ENCODE data around the gene HOXA10.

HOXA10 gene

GRCh38 chr7:27165996-27166530 is 8.1 kb downstream of the HOXA10 start:
- no peaks in the 10 kb centered on the region for H4K20me1 ChIP-seq (ENCODE audit: insufficient read depth, low read length)
- H3K79me2 ChIP-seq (ENCODE audit: insufficient read depth, low read length), result no peaks in the 10 kb centered on the region
- peaks cover under 1% of the 10 kb centered on the region for H3K27me3 ChIP-seq (ENCODE audit: insufficient read depth, low read length, poor library complexity)
- peaks cover 3% of the 10 kb centered on the region for H3K4me1 ChIP-seq (ENCODE audit: insufficient read depth, low read length)
- H3K9me3 ChIP-seq (ENCODE audit: insufficient read depth, low read length, severe bottlenecking), result no peaks in the 10 kb centered on the region
- no peak overlapping the region for H3K9ac ChIP-seq (ENCODE audit: low read depth, low read length)
- no peak overlapping the region for H3K27ac ChIP-seq (ENCODE audit: low read length)
- no peaks in the 10 kb centered on the region for H3K36me3 ChIP-seq (ENCODE audit: insufficient read depth, low read length)
- no peak overlapping the region for H2AFZ ChIP-seq (ENCODE audit: low read depth, low read length)
- no peak overlapping the region for H3K4me3 ChIP-seq (ENCODE audit: low read depth in 1 of 2, low read length in 2 of 2)
- no peak overlapping the region for H3K4me2 ChIP-seq (ENCODE audit: insufficient read depth, low read length)
- no peak for TF ChIP-seq CTCF (IDR thresholded peaks at IDR 0.05; ENCODE audit: borderline replicate concordance, extremely low read depth, low read length, poor library complexity, severe bottlenecking)
- TF ChIP-seq EZH2 (IDR thresholded peaks at IDR 0.05; ENCODE audit: borderline replicate concordance, low read depth, low read length, severe bottlenecking), result no peak
- no peak for DNase-seq
- ATAC-seq (ENCODE audit: insufficient read depth, low read depth), result no peak

DNA sequence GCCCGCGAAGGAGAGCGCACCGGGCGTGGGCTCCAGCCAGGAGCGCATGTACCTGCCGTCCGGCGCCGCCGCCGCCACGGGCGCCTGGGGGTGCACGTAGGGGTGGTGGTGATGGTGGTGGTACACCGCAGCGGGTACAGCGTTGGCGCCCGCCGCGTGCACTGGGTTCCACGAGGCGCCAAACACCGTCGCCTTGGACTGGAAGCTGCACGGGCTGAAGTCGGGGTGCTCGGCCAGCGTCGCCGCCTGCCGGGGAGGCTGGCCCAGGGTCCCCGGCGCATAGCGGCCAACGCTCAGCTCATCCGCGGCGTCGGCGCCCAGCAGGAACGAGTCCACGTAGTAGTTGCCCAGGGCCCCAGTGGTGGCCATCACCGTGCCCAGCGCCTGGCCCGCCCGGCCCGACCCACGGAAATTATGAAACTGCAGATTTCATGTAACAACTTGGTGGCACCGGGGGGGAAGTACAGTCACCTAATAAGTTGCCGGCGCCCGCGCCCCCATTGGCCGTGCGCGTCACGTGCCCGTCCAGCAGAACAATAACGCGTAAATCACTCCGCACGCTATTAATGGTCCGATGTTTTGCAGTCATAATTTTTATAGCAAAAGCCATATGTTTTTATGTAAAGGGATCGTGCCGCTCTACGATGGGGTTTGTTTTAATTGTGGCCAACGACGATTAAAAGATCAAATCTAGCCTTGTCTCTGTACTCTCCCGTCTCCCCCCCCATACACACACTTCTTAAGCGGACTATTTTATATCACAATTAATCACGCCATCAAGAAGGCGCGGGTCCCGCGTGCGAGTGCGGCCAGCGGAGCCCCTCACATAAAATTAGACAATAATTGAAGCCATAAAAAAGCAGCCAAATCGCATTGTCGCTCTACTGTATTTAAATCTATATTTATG is 8.8 kb downstream of the HOXA10 start, which contains the start of gene HOXA9:
TSS of gene HOXA9 (minus strand) at position 449 of the 907 bp plus-strand sequence. CDS start at position 369, 80 bp downstream.
- TF ChIP-seq CTCF (IDR thresholded peaks at IDR 0.05; ENCODE audit: borderline replicate concordance, extremely low read depth, low read length, poor library complexity, severe bottlenecking) (no peak), EZH2 (IDR thresholded peaks at IDR 0.05; ENCODE audit: borderline replicate concordance, low read depth, low read length, severe bottlenecking) (no peak)
- H4K20me1 ChIP-seq (ENCODE audit: insufficient read depth, low read length), result no peaks in the 10 kb centered on the region
- no peak within 1 kb of the TSS for H2AFZ ChIP-seq (ENCODE audit: low read depth, low read length)
- H3K4me1 ChIP-seq (ENCODE audit: insufficient read depth, low read length), result peaks cover 10% of the 10 kb centered on the region
- no peak for DNase-seq
- no peaks in the 10 kb centered on the region for H3K36me3 ChIP-seq (ENCODE audit: insufficient read depth, low read length)
- H3K4me2 ChIP-seq (ENCODE audit: insufficient read depth, low read length), result no peak within 1 kb of the TSS
- ATAC-seq (ENCODE audit: insufficient read depth, low read depth), result no peak
- no peak within 1 kb of the TSS for H3K4me3 ChIP-seq (ENCODE audit: low read depth in 1 of 2, low read length in 2 of 2)
- H3K9ac ChIP-seq (ENCODE audit: low read depth, low read length), result no peak within 1 kb of the TSS
- no peak within 1 kb of the TSS for H3K27ac ChIP-seq (ENCODE audit: low read length)
- H3K9me3 ChIP-seq (ENCODE audit: insufficient read depth, low read length, severe bottlenecking), result no peaks in the 10 kb centered on the region
- H3K27me3 ChIP-seq (ENCODE audit: insufficient read depth, low read length, poor library complexity), result no peaks in the 10 kb centered on the region
- no peaks in the 10 kb centered on the region for H3K79me2 ChIP-seq (ENCODE audit: insufficient read depth, low read length)

DNA sequence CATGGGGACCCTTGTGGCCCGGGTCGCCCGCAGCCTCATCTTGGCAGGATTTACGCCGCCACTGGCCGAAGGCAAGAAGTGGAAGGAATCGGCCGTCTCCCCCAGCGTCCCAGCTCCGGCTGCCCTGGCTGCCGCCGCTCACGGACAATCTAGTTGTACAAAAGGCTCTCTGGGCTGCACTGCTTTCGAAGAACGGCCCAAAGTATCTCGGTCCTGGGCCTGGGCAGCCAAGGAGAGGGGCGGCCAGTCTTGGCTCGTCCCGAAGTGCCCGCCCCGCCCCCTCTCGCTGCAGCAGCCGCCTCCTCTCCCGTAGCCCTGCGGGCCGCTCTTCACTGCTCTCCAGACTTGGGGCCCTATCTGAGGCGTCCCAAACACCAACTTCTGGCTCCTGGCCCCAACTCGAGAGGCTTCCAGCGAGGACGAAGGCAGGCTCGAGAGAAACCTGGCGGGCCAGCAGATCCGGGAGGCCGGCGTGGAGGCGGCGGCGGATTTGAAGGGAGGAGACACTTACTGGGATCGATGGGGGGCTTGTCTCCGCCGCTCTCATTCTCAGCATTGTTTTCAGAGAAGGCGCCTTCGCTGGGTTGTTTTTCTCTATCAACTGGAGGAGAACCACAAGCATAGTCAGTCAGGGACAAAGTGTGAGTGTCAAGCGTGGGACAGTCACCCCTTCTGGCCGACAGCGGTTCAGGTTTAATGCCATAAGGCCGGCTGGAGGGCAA is 9.6 kb downstream of the HOXA10 start:
- peaks cover 15% of the 10 kb centered on the region for H3K4me1 ChIP-seq (ENCODE audit: insufficient read depth, low read length)
- no peaks in the 10 kb centered on the region for H3K27me3 ChIP-seq (ENCODE audit: insufficient read depth, low read length, poor library complexity)
- TF ChIP-seq CTCF (IDR thresholded peaks at IDR 0.05; ENCODE audit: borderline replicate concordance, extremely low read depth, low read length, poor library complexity, severe bottlenecking) (no peak), EZH2 (IDR thresholded peaks at IDR 0.05; ENCODE audit: borderline replicate concordance, low read depth, low read length, severe bottlenecking) (no peak)
- H3K9me3 ChIP-seq (ENCODE audit: insufficient read depth, low read length, severe bottlenecking), result no peaks in the 10 kb centered on the region
- no peaks in the 10 kb centered on the region for H4K20me1 ChIP-seq (ENCODE audit: insufficient read depth, low read length)
- no peak for DNase-seq
- no peaks in the 10 kb centered on the region for H3K36me3 ChIP-seq (ENCODE audit: insufficient read depth, low read length)
- no peak overlapping the region for H3K4me3 ChIP-seq (ENCODE audit: low read depth in 1 of 2, low read length in 2 of 2)
- no peak overlapping the region for H3K27ac ChIP-seq (ENCODE audit: low read length)
- no peak for ATAC-seq (ENCODE audit: insufficient read depth, low read depth)
- H3K79me2 ChIP-seq (ENCODE audit: insufficient read depth, low read length), result no peaks in the 10 kb centered on the region
- H3K4me2 ChIP-seq (ENCODE audit: insufficient read depth, low read length), result no peak overlapping the region
- H3K9ac ChIP-seq (ENCODE audit: low read depth, low read length), result no peak overlapping the region
- no peak overlapping the region for H2AFZ ChIP-seq (ENCODE audit: low read depth, low read length)
